ENCODE results near the gene SLC41A2.
"Not testable (repeated sequence)": the region's sequence is repeated elsewhere in the genome, so short reads cannot be mapped to it uniquely, and the experiment has no call there.

Gene SLC41A2

GRCh38 chr12:104960464-104960863, 2.4 kb upstream of the SLC41A2 start:
- DNase-seq, result no peak

GRCh38 chr12:104959335-104959841, 1.3 kb upstream of the SLC41A2 start:
- DNase-seq, result no peak

- no peak for DNase-seq
Measured at GRCh38 chr12:104958805-104959334, 780 bp upstream of the SLC41A2 start.

GRCh38 chr12:104957719-104958000, 430 bp downstream of the SLC41A2 start:
- peak; percentile 34 for DNase-seq

- DNase-seq, result no peak
Measured at GRCh38 chr12:104956870-104957718, 996 bp downstream of the SLC41A2 start.

- no peak for DNase-seq
Measured at GRCh38 chr12:104955703-104956102, 2.4 kb downstream of the SLC41A2 start.

- no peak for DNase-seq
Measured at GRCh38 chr12:104953323-104953722, 4.8 kb downstream of the SLC41A2 start.

GRCh38 chr12:104952816-104953215, 5.3 kb downstream of the SLC41A2 start:
- no peak for DNase-seq

- no peak for DNase-seq
Measured at GRCh38 chr12:104951759-104952509, 6.2 kb downstream of the SLC41A2 start.

GRCh38 chr12:104948716-104949115, 9.4 kb downstream of the SLC41A2 start:
- DNase-seq, result not testable (repeated sequence)

GRCh38 chr12:104944252-104944651, 13.8 kb downstream of the SLC41A2 start:
- DNase-seq, result no peak

- DNase-seq, result not testable (repeated sequence)
Measured at GRCh38 chr12:104943401-104943800, 14.7 kb downstream of the SLC41A2 start.

GRCh38 chr12:104942075-104942474, 16.0 kb downstream of the SLC41A2 start:
- DNase-seq, result no peak

- no peak for DNase-seq
Measured at GRCh38 chr12:104941454-104941853, 16.6 kb downstream of the SLC41A2 start.

GRCh38 chr12:104939089-104939488, 19.0 kb downstream of the SLC41A2 start:
- DNase-seq, result no peak

GRCh38 chr12:104938371-104938770, 19.7 kb downstream of the SLC41A2 start:
- no peak for DNase-seq

- no peak for DNase-seq
Measured at GRCh38 chr12:104935886-104936285, 22.2 kb downstream of the SLC41A2 start.

- no peak for DNase-seq
Measured at GRCh38 chr12:104933778-104934177, 24.3 kb downstream of the SLC41A2 start.

GRCh38 chr12:104933128-104933527, 25.0 kb downstream of the SLC41A2 start:
- DNase-seq, result no peak

- peak; percentile 36 for DNase-seq
Measured at GRCh38 chr12:104930388-104931326, 27.4 kb downstream of the SLC41A2 start.

- DNase-seq, result no peak
Measured at GRCh38 chr12:104929977-104930376, 28.1 kb downstream of the SLC41A2 start.

GRCh38 chr12:104929368-104929767, 28.7 kb downstream of the SLC41A2 start:
- DNase-seq, result no peak
